ENCODE measurements around the gene NOL9. TPM values are rescaled to one million over a fixed set of nuclear protein-coding genes. Genes with fewer than 3 reads are reported as not detected.

NOL9 gene
- total RNA-seq, 1 experiment from 2014 or later, result 49.2 TPM

DNA sequence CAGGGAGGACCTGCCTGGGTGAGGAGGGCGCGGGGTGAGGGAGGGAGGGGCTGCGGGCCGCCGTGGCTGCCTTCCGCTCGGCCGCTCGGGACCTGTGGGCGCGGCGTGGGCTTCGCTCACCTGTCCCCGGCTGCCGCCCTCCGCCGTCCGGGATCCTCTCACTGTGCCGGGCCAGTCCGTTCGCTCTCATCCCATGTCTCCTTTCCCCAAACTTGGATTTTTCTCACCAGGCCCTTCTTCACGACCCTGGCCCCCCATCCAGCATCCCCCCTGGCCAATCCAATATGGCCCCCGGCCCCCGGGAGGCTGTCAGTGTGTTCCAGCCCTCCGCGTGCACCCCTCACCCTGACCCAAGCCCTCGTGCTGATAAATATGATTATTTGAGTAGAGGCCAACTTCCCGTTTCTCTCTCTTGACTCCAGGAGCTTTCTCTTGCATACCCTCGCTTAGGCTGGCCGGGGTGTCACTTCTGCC is 25.8 kb upstream of the NOL9 start:
- H3K36me3 Mint-ChIP-seq (ENCODE audit: insufficient read depth, unreplicated experiment), result peaks cover 8% of the 10 kb centered on the region
- ChIA-PET CTCF (interaction anchor here (0.6 to 1.9 kb wide), 6 partner anchors 20 to 949 kb away, joined by 3 to 15 read pairs (median 4); partner anchors contain the start of genes NOL9 and TAS1R1), POLR2A (interaction anchor here (0.6 to 5.0 kb wide), 21 partner anchors 7 to 478 kb away, joined by 3 to 103 read pairs (median 5); partner anchors contain the start of genes KLHL21, NOL9, PLEKHG5 and TAS1R1)
- intact Hi-C loops (cut with micrococcal nuclease), result loop anchor here (1.0 kb wide), 1 partner anchor 21 kb away; no protein-coding TSS in a partner anchor
- TF ChIP-seq, protein P1, sequence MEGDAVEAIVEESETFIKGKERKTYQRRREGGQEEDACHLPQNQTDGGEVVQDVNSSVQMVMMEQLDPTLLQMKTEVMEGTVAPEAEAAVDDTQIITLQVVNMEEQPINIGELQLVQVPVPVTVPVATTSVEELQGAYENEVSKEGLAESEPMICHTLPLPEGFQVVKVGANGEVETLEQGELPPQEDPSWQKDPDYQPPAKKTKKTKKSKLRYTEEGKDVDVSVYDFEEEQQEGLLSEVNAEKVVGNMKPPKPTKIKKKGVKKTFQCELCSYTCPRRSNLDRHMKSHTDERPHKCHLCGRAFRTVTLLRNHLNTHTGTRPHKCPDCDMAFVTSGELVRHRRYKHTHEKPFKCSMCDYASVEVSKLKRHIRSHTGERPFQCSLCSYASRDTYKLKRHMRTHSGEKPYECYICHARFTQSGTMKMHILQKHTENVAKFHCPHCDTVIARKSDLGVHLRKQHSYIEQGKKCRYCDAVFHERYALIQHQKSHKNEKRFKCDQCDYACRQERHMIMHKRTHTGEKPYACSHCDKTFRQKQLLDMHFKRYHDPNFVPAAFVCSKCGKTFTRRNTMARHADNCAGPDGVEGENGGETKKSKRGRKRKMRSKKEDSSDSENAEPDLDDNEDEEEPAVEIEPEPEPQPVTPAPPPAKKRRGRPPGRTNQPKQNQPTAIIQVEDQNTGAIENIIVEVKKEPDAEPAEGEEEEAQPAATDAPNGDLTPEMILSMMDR (IDR thresholded peaks at IDR 0.05; ENCODE audit: unreplicated experiment), result no peak
- DNase-seq (ENCODE audit: unreplicated experiment), result no peak
- H3K9me3 Mint-ChIP-seq (ENCODE audit: unreplicated experiment), result no peaks in the 10 kb centered on the region
- H3K4me1 Mint-ChIP-seq (ENCODE audit: insufficient read depth, unreplicated experiment), result peaks cover 27% of the 10 kb centered on the region
- BruUV-seq (replicated peaks), result TSS peak; percentile 54
- H3K27me3 Mint-ChIP-seq (ENCODE audit: insufficient read depth, unreplicated experiment), result no peaks in the 10 kb centered on the region
- H3K27ac Mint-ChIP-seq (ENCODE audit: low read depth, unreplicated experiment), result peak overlapping the region; percentile 100
- H3K4me3 Mint-ChIP-seq (ENCODE audit: unreplicated experiment), result peak overlapping the region; percentile 94

DNA sequence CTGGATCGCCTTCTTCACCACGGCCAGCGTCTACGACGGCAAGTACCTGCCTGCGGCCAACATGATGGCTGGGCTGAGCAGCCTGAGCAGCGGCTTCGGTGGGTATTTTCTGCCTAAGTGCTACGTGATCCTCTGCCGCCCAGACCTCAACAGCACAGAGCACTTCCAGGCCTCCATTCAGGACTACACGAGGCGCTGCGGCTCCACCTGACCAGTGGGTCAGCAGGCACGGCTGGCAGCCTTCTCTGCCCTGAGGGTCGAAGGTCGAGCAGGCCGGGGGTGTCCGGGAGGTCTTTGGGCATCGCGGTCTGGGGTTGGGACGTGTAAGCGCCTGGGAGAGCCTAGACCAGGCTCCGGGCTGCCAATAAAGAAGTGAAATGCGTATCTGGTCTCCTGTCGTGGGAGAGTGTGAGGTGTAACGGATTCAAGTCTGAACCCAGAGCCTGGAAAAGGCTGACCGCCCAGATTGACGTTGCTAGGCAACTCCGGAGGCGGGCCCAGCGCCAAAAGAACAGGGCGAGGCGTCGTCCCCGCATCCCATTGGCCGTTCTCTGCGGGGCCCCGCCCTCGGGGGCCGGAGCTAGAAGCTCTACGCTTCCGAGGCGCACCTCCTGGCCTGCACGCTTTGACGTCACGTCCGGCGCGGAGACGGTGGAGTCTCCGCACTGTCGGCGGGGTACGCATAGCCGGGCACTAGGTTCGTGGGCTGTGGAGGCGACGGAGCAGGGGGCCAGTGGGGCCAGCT is 25.2 kb upstream of the NOL9 start, which contains the start of gene ZBTB48:
Gene ZBTB48 (plus strand): TSS at position 621 of the 745 bp plus-strand sequence. CDS start 616 bp downstream, outside the sequence.
- TF ChIP-seq, protein P1 (IDR thresholded peaks at IDR 0.05; ENCODE audit: unreplicated experiment), result no peak
- H3K4me1 Mint-ChIP-seq (ENCODE audit: insufficient read depth, unreplicated experiment), result peaks cover 27% of the 10 kb centered on the region
- ChIA-PET CTCF (interaction anchor here (1.0 to 1.7 kb wide), 3 partner anchors 26 to 89 kb away, joined by 3 to 10 read pairs (median 6); partner anchors contain the start of gene NOL9), POLR2A (interaction anchor here (0.6 to 5.0 kb wide), 21 partner anchors 8 to 478 kb away, joined by 3 to 103 read pairs (median 5); partner anchors contain the start of genes KLHL21, NOL9, PLEKHG5 and TAS1R1)
- DNase-seq (ENCODE audit: unreplicated experiment), result peak; percentile 99
- peaks cover 5% of the 10 kb centered on the region for H3K36me3 Mint-ChIP-seq (ENCODE audit: insufficient read depth, unreplicated experiment)
- H3K4me3 Mint-ChIP-seq (ENCODE audit: unreplicated experiment), result peak within 1 kb of the TSS; percentile 94
- intact Hi-C loops (cut with micrococcal nuclease), result loop anchor here (1.0 kb wide), 1 partner anchor 22 kb away; no protein-coding TSS in a partner anchor
- H3K27ac Mint-ChIP-seq (ENCODE audit: low read depth, unreplicated experiment), result peak within 1 kb of the TSS; percentile 100
- H3K27me3 Mint-ChIP-seq (ENCODE audit: insufficient read depth, unreplicated experiment), result no peaks in the 10 kb centered on the region
- no peaks in the 10 kb centered on the region for H3K9me3 Mint-ChIP-seq (ENCODE audit: unreplicated experiment)
- BruUV-seq (replicated peaks), result TSS peak; percentile 92

DNA sequence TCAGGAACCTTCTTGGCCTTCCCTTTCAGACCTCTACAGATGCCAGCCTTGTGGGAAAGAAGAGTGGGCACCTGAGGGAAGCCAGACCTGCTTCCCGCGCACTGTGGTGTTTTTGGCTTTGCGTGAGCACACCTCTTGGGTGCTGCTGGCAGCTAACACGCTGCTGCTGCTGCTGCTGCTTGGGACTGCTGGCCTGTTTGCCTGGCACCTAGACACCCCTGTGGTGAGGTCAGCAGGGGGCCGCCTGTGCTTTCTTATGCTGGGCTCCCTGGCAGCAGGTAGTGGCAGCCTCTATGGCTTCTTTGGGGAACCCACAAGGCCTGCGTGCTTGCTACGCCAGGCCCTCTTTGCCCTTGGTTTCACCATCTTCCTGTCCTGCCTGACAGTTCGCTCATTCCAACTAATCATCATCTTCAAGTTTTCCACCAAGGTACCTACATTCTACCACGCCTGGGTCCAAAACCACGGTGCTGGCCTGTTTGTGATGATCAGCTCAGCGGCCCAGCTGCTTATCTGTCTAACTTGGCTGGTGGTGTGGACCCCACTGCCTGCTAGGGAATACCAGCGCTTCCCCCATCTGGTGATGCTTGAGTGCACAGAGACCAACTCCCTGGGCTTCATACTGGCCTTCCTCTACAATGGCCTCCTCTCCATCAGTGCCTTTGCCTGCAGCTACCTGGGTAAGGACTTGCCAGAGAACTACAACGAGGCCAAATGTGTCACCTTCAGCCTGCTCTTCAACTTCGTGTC is 24.5 kb upstream of the NOL9 start:
- TF ChIP-seq, protein P1 (IDR thresholded peaks at IDR 0.05; ENCODE audit: unreplicated experiment), result no peak
- Mint-ChIP-seq H3K4me1 (ENCODE audit: insufficient read depth, unreplicated experiment) (peaks cover 27% of the 10 kb centered on the region), H3K4me3 (ENCODE audit: unreplicated experiment) (peak overlapping the region; percentile 94), H3K9me3 (ENCODE audit: unreplicated experiment) (no peaks in the 10 kb centered on the region), H3K27ac (ENCODE audit: low read depth, unreplicated experiment) (peak overlapping the region; percentile 100), H3K36me3 (ENCODE audit: insufficient read depth, unreplicated experiment) (no peaks in the 10 kb centered on the region), H3K27me3 (ENCODE audit: insufficient read depth, unreplicated experiment) (no peaks in the 10 kb centered on the region)
- POLR2A ChIA-PET, result interaction anchor here (0.6 to 5.0 kb wide), 14 partner anchors 10 to 112 kb away, joined by 3 to 103 read pairs (median 5); partner anchors contain the start of genes KLHL21, NOL9, PLEKHG5 and TAS1R1
- no TSS peak for BruUV-seq (replicated peaks)
- DNase-seq (ENCODE audit: unreplicated experiment), result no peak
- CTCF ChIA-PET, result interaction anchor here (0.6 to 1.7 kb wide), 5 partner anchors 24 to 236 kb away, joined by 3 to 10 read pairs (median 5); partner anchors contain the start of genes NOL9 and TAS1R1
- intact Hi-C loops (cut with micrococcal nuclease), result no loop called here
